Activated T-cell treated with anti-CD3 and anti-CD28 coated beads for 48 hours (primary cell): ENCODE measurements around the gene PDE6A.

ENCODE experiments used
- DNase-seq: peaks from one replicate; pipeline ENCODE4 v3.0.0-alpha.2; 2020; ENCODE audit warnings: low read depth

Gene PDE6A

GRCh38 chr5:149930043-149930748 is 14.4 kb downstream of the PDE6A start:
- no peak for DNase-seq

GRCh38 chr5:149924486-149924885 is 20.1 kb downstream of the PDE6A start:
- no peak for DNase-seq

- no peak for DNase-seq
Measured at GRCh38 chr5:149922950-149923349, 21.6 kb downstream of the PDE6A start.

- no peak for DNase-seq
Measured at GRCh38 chr5:149921597-149921996, 23.0 kb downstream of the PDE6A start.

GRCh38 chr5:149917073-149917676 is 27.4 kb downstream of the PDE6A start:
- no peak for DNase-seq

GRCh38 chr5:149916334-149917072 is 28.1 kb downstream of the PDE6A start:
- no peak for DNase-seq

- DNase-seq, result no peak
Measured at GRCh38 chr5:149915392-149916260, 29.0 kb downstream of the PDE6A start.

- DNase-seq, result no peak
Measured at GRCh38 chr5:149913436-149914419, 30.9 kb downstream of the PDE6A start.

- DNase-seq, result no peak
Measured at GRCh38 chr5:149912226-149912871, 32.2 kb downstream of the PDE6A start.

- no peak for DNase-seq
Measured at GRCh38 chr5:149911031-149911430, 33.6 kb downstream of the PDE6A start.

- DNase-seq, result no peak
Measured at GRCh38 chr5:149907828-149908227, 36.8 kb downstream of the PDE6A start.

GRCh38 chr5:149904977-149905376 is 39.6 kb downstream of the PDE6A start:
- DNase-seq, result no peak

- no peak for DNase-seq
Measured at GRCh38 chr5:149904293-149904886, 40.2 kb downstream of the PDE6A start.

GRCh38 chr5:149903404-149903803 is 41.2 kb downstream of the PDE6A start:
- no peak for DNase-seq

GRCh38 chr5:149902177-149902576 is 42.4 kb downstream of the PDE6A start:
- no peak for DNase-seq

GRCh38 chr5:149901511-149901910 is 43.1 kb downstream of the PDE6A start:
- DNase-seq, result no peak

GRCh38 chr5:149900390-149900789 is 44.2 kb downstream of the PDE6A start:
- no peak for DNase-seq

- DNase-seq, result no peak
Measured at GRCh38 chr5:149898811-149899210, 45.8 kb downstream of the PDE6A start.

GRCh38 chr5:149895416-149896345 is 48.9 kb downstream of the PDE6A start:
- DNase-seq, result no peak
